GM18505 (cell line): ENCODE measurements around the gene NHLRC3.
A peak's percentile ranks its signal among the peaks of the same experiment; 100 is the strongest.

Experiments used
- ATAC-seq: cut with Tn5 transposase; IDR thresholded peaks from one replicate; pipeline ENCODE4 v1.9.1; 2021; ENCODE audit not compliant: unreplicated experiment
- POLR2A ChIP-seq: IDR thresholded peaks from 4 replicates; pipeline ENCODE4 v1.6.1; 2011; ENCODE audit warnings: borderline replicate concordance; ENCODE audit not compliant: insufficient read depth, insufficient read length; ENCODE audit errors: extremely low read depth

Gene NHLRC3

GRCh38 chr13:39035204-39035603 lies 3.1 kb upstream of the NHLRC3 start:
- no peak for ATAC-seq
- TF ChIP-seq POLR2A = no peak

DNA sequence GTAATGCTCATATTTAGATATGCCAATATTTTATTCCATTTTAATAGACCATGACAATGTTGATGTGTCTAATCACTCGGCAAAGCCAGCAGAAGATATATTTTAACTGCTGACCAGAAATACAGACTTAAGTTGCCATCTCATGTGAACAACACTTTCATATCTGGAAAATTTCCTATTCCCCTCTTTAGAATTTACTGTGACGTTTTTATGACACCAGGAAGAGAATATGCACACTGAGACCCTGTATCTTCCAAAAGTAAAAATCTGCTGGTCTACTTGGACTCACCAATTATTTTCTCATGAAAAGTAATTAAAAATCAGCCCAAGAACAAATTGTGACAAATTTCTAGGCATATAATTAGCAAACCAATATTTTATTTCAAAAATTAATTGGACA lies 2.5 kb upstream of the NHLRC3 start:
- ATAC-seq = no peak

DNA sequence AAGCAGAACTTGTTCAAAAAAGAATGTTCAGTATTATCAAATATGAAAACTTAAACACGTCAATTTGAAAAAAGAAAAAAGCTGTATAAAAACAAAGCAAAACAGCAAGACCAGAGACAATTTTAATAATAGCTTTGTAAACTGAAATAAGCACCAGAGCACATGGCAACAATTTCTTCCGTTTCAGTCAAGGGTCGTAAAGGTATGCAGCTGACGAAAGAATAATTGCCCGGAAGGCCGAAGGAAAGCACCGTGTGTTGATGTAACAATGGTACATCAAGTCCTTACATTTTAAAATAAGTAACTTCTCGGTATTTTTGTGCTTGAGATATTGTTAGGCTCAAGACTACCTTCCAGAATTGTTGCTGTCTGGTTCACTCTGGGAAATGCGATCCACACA lies 2.0 kb upstream of the NHLRC3 start:
- TF ChIP-seq POLR2A = no peak
- no peak for ATAC-seq

More for the DNA sequence above, 2.5 kb upstream of the NHLRC3 start:
- TF ChIP-seq POLR2A = no peak

- TF ChIP-seq POLR2A = no peak
- ATAC-seq = no peak
Measured at GRCh38 chr13:39037410-39037879, 811 bp upstream of the NHLRC3 start.

DNA sequence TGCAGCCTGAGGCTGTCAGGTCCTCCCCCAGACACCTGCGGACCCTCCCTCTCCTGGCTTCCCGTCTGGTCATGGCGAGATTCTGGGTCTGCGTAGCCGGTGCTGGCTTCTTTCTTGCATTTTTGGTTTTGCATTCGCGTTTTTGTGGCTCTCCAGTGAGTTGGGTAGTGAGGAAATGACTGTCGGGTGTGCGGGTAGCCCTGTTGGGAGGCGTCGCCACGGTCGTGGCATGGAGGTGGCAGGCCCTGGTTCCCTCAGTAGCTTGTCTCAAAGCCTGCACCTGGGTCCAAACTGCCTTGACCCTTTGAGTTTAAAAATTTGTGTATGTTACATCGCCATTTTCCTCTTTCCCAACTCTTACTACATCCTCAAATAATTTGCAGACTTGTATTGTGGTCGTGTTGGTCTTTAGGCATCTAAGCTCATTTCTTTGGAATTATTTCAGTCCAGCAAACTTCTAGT lies 344 bp downstream of the NHLRC3 start:
- TF ChIP-seq POLR2A = peak; percentile 43
- ATAC-seq = peak; percentile 38

DNA sequence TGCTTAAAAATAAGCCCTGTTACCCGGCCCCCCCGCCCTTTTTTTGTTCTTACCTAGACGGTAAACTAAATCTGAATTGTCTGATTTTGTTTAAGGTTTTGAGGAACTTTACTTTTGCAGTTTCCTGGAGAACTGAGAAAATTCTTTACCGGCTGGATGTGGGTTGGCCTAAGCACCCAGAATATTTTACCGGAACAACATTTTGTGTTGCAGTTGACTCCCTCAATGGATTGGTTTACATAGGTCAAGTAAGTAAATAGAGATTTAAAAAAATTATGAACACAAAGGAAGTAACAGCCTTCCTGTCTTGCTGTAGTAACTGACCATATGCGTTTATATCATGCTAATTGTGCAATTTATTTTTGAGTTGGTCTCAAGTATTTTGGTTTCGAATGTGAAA lies 785 bp downstream of the NHLRC3 start:
- no peak for ATAC-seq
- no peak for TF ChIP-seq POLR2A

GRCh38 chr13:39040206-39040605 lies 1.9 kb downstream of the NHLRC3 start:
- ATAC-seq = no peak

DNA sequence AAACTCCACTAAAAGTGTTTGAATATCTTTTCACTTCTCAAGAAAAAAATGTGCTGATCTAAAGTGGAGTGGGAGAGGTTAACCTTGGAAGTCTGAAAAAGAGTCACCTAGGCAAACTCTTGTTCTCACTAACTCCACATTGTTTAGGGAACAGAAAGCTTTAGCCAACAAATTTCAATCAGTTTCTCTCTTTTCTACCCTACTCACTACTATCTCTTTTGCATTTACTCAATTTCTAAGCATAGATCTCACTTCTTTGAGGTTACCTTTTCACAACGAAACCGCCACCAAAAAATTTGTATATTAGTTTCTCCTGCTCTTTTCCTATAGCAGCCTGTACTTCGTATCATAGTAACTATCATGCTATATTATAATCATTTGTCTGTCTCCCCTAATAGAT lies 6.3 kb downstream of the NHLRC3 start:
- peak; percentile 71 for ATAC-seq
- no peak for TF ChIP-seq POLR2A

More at GRCh38 chr13:39040206-39040605, 1.9 kb downstream of the NHLRC3 start:
- TF ChIP-seq POLR2A = no peak

DNA sequence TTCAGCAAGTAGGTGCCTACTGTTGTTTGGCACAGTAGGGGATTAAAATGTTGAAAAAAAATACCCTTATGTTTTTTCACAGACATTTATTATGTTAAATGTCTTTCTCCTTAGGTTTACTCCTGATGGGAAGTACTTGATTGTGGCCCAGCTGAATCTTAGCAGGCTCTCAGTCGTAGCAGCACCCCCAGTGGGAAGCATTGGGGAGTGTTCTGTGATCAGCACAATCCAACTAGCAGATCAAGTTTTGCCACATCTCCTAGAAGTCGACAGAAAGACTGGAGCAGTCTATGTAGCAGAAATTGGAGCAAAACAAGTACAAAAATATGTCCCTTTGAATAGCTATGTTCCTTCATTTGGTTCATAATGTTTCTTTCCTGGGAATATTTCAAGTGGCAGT lies 9.3 kb downstream of the NHLRC3 start:
- ATAC-seq = no peak
- no peak for TF ChIP-seq POLR2A

- no peak for ATAC-seq
- no peak for TF ChIP-seq POLR2A
Measured at GRCh38 chr13:39048806-39049205, 10.6 kb downstream of the NHLRC3 start.

- ATAC-seq = no peak
- TF ChIP-seq POLR2A = no peak
Measured at GRCh38 chr13:39049274-39049673, 11.0 kb downstream of the NHLRC3 start.

DNA sequence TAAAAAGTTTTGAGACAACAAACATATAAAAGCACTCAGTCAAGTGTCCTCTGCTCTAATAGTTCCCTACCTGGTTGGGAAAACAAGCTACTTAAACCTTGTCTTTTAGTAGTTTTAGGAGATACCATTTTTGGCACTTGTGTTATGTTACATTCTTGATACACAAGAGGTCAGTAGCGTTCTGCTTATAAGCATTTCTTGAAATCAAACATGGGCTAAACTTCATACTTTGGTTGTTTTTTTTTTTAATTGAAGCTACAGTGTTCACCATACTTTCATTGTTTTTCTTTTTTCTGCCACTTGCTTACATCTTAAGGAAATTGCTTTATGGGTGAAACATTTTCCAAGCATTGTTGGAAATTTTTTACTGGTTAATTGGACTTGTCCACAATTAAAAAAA lies 12.9 kb downstream of the NHLRC3 start:
- no peak for ATAC-seq
- no peak for TF ChIP-seq POLR2A

DNA sequence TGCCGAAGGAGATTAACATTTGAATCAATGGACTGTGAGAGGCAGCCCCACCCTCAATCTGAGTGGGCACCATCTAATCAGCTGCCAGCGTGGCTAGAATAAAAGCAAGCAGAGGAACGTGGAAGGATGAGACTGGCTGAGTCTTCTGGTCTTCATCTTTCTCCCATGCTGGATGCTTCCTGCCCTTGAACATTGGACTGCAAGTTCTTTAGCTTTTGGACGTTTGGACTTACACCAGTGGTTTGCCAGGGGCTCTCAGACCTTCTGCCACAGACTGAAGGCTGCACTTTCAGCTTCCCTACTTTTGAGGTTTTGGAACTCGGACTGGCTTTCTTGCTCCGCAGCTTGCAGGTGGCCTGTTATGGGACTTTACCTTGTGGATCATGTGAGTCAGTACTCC lies 14.7 kb downstream of the NHLRC3 start:
- no peak for ATAC-seq
- TF ChIP-seq POLR2A = no peak

DNA sequence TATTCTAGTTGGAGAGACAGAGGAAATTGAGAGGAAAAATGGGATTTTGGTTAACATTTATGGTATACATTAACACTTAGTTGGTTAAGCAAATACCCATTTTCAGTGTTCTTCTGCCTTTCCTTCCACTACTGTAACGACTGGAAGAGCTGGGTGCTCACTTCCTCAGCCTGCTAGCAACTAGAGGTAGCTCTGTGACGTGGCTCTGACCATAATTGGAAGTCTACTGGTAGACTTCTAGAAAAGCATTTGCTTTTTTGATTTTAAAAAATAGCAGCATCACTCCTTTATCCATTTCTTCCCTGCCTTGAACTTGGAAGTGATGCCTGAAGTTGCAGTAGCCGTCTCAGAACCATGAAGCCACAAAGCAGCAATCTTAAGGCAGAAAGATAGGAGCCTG lies 15.9 kb downstream of the NHLRC3 start:
- TF ChIP-seq POLR2A = no peak
- no peak for ATAC-seq

DNA sequence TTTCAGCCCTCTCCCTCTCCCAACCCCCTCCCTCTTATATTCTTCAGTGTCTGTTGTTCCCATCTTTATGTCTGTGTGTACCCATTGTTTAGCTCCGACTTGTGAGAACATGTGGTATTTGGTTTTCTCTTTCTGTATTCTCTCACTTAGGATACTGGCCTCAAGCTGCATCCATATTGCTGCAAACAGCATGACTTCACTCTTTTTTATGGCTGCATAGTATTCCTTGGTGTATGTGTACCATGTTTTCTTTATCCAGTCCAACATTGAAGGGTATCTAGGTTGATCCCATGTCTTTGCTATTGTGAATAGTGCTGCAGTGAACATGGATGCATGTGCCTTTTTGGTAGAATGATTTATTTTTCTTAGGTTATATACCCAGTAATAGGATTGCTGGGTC lies 17.8 kb downstream of the NHLRC3 start:
- no peak for ATAC-seq
- no peak for TF ChIP-seq POLR2A
